Neural cell (in vitro differentiated cells): Measurements from ENCODE around the gene SGPP1. TPM values are rescaled to one million over a fixed set of nuclear protein-coding genes. Genes with fewer than 3 reads are reported as not detected.

ENCODE experiments used
- H2AFZ ChIP-seq: fragments of 200-600, 300-800 bp; sonication (generic), shearing (Covaris generic); 2 replicates; pipeline ENCODE4 v1.6.0; 2014; ENCODE audit warnings: low read depth, mild to moderate bottlenecking, antibody characterized with exemption, low read length, moderate library complexity
- H3F3A ChIP-seq: fragments of 200-600 bp; shearing (Covaris generic); 2 replicates; pipeline ENCODE4 v1.6.1; 2016; ENCODE audit warnings: mild to moderate bottlenecking, moderate library complexity, mixed read lengths, antibody characterized with exemption, low read length; ENCODE audit not compliant: insufficient read depth, poor library complexity, severe bottlenecking
- H3K27ac ChIP-seq: fragments of 200-600, 300-800 bp; sonication (generic), shearing (Covaris generic); 2 replicates; pipeline ENCODE4 v1.5.1; 2014; ENCODE audit warnings: mild to moderate bottlenecking, low read length, moderate library complexity
- H3K27me3 ChIP-seq: fragments of 300-800, 200-600 bp; sonication (generic), shearing (Covaris generic); 2 replicates; pipeline ENCODE4 v1.6.0; 2014; ENCODE audit warnings: mild to moderate bottlenecking, low read depth, low read length, moderate library complexity; ENCODE audit not compliant: insufficient read depth
- H3K36me3 ChIP-seq: fragments of 300-800, 200-600 bp; sonication (generic), shearing (Covaris generic); 2 replicates; pipeline ENCODE4 v1.5.1; 2014; ENCODE audit warnings: mild to moderate bottlenecking, antibody characterized with exemption, low read length, moderate library complexity; ENCODE audit not compliant: insufficient read depth
- H3K4me2 ChIP-seq: fragments of 300-800, 200-600 bp; sonication (generic), shearing (Covaris generic); 2 replicates; pipeline ENCODE4 v1.6.0; 2014; ENCODE audit warnings: mild to moderate bottlenecking, low read length
- H3K4me3 ChIP-seq: fragments of 300-800, 200-600 bp; sonication (generic), shearing (Covaris generic); 2 replicates; pipeline ENCODE4 v1.5.1; 2014; ENCODE audit warnings: mild to moderate bottlenecking, low read length, moderate library complexity
- H3K79me2 ChIP-seq: fragments of 200-600 bp; shearing (Covaris generic); replicated peaks from 2 replicates; pipeline ENCODE4 v1.6.0; 2014; ENCODE audit warnings: mild to moderate bottlenecking, low read length, moderate library complexity; ENCODE audit not compliant: insufficient read depth
- H3K9ac ChIP-seq: fragments of 300-800, 200-600 bp; sonication (generic), shearing (Covaris generic); 2 replicates; pipeline ENCODE4 v1.6.1; 2016; ENCODE audit warnings: mild to moderate bottlenecking, low read length, mixed read lengths
- H3K9me2 ChIP-seq: fragments of 200-600 bp; shearing (Covaris generic); 2 replicates; pipeline ENCODE4 v1.6.1; 2016; ENCODE audit warnings: mild to moderate bottlenecking, low read length, mixed read lengths; ENCODE audit not compliant: insufficient read depth
- H3K9me3 ChIP-seq: fragments of 200-600, 300-800 bp; sonication (generic), shearing (Covaris generic); 2 replicates; pipeline ENCODE4 v1.6.1; 2016; ENCODE audit warnings: mild to moderate bottlenecking, mixed run types, low read length, moderate library complexity, mixed read lengths
- H4K20me1 ChIP-seq: fragments of 200-600 bp; shearing (Covaris generic); 2 replicates; pipeline ENCODE4 v1.6.1; 2016; ENCODE audit warnings: mild to moderate bottlenecking, mixed run types; ENCODE audit not compliant: insufficient read depth
- CTCF ChIP-seq: fragments of 450-650 bp; IDR thresholded peaks from 2 replicates; pipeline ENCODE4 v1.5.1; 2014; ENCODE audit warnings: antibody characterized with exemption, mild to moderate bottlenecking, moderate library complexity; ENCODE audit not compliant: poor library complexity, severe bottlenecking
- EP300 ChIP-seq: fragments of 450-650 bp; conservative IDR thresholded peaks from 2 replicates; pipeline ENCODE4 v1.6.1; 2014; ENCODE audit warnings: antibody characterized with exemption, mild to moderate bottlenecking, moderate library complexity; ENCODE audit not compliant: poor library complexity, severe bottlenecking
- EZH2 ChIP-seq: fragments of 200-600, 300-800 bp; shearing (Covaris generic), sonication (generic); IDR thresholded peaks from 2 replicates; pipeline ENCODE4 v1.6.1; 2014; ENCODE audit warnings: antibody characterized with exemption, low read length, borderline replicate concordance, mild to moderate bottlenecking; ENCODE audit not compliant: insufficient read depth, poor library complexity, severe bottlenecking
- MXI1 ChIP-seq: fragments of 450-650 bp; conservative IDR thresholded peaks from 2 replicates; pipeline ENCODE4 v1.6.1; 2014; ENCODE audit warnings: antibody characterized with exemption, mild to moderate bottlenecking; ENCODE audit not compliant: poor library complexity, severe bottlenecking
- POLR2AphosphoS5 ChIP-seq: IDR thresholded peaks from 2 replicates; pipeline ENCODE4 v1.6.1; 2012
- RAD21 ChIP-seq: fragments of 450-650 bp; conservative IDR thresholded peaks from 2 replicates; pipeline ENCODE4 v1.6.1; 2014; ENCODE audit warnings: antibody characterized with exemption, mild to moderate bottlenecking, moderate library complexity
- SMC3 ChIP-seq: fragments of 450-650 bp; conservative IDR thresholded peaks from 2 replicates; pipeline ENCODE4 v1.6.1; 2014; ENCODE audit warnings: antibody characterized with exemption, mild to moderate bottlenecking, moderate library complexity; ENCODE audit not compliant: poor library complexity
- TAF1 ChIP-seq: IDR thresholded peaks from 2 replicates; pipeline ENCODE4 v1.6.1; 2012; ENCODE audit warnings: low read depth
- polyA plus RNA-seq: library from polyadenylated mRNA; depleted of rRNA; stranded (reverse); fragments of >200 nt; gene quantifications from 2 replicates; pipeline ENCODE4 v1.2.3, GENCODE V29; 2014

The SGPP1 gene
- polyA plus RNA-seq, 1 donor from 2014 or later, result 17.7 TPM

GRCh38 chr14:63717702-63718101 lies 10.2 kb downstream of the SGPP1 start:
- TF ChIP-seq MXI1, result no peak
- no peak for TF ChIP-seq SMC3
- TF ChIP-seq CTCF, result no peak
- TF ChIP-seq POLR2AphosphoS5, result no peak
- TF ChIP-seq TAF1, result no peak
- H4K20me1 ChIP-seq, result no peaks in the 10 kb centered on the region
- H3K27me3 ChIP-seq, result no peaks in the 10 kb centered on the region
- H3F3A ChIP-seq, result no peaks in the 10 kb centered on the region
- H2AFZ ChIP-seq, result no peak overlapping the region
- no peak overlapping the region for H3K4me3 ChIP-seq
- no peaks in the 10 kb centered on the region for H3K9me3 ChIP-seq
- no peak overlapping the region for H3K27ac ChIP-seq
- H3K4me2 ChIP-seq, result no peak overlapping the region
- no peaks in the 10 kb centered on the region for H3K9me2 ChIP-seq
- no peak overlapping the region for H3K9ac ChIP-seq
- H3K36me3 ChIP-seq, result no peaks in the 10 kb centered on the region
- H3K79me2 ChIP-seq, result peaks cover 5% of the 10 kb centered on the region

- H3K27ac ChIP-seq, result no peak overlapping the region
- peaks cover 5% of the 10 kb centered on the region for H3K79me2 ChIP-seq
- H3K4me2 ChIP-seq, result no peak overlapping the region
Measured at GRCh38 chr14:63715360-63715759, 12.5 kb downstream of the SGPP1 start.

GRCh38 chr14:63713764-63714163 lies 14.1 kb downstream of the SGPP1 start:
- Histone ChIP-seq H3K4me2 (no peak overlapping the region), H3K36me3 (no peaks in the 10 kb centered on the region), H3K79me2 (peaks cover 5% of the 10 kb centered on the region), H3F3A (no peaks in the 10 kb centered on the region), H4K20me1 (no peaks in the 10 kb centered on the region), H3K4me3 (no peak overlapping the region), H3K27ac (no peak overlapping the region), H3K27me3 (no peaks in the 10 kb centered on the region), H3K9me2 (no peaks in the 10 kb centered on the region), H3K9me3 (no peaks in the 10 kb centered on the region), H2AFZ (no peak overlapping the region), H3K9ac (no peak overlapping the region)
- TF ChIP-seq POLR2AphosphoS5 (no peak), EZH2 (no peak), EP300 (no peak), SMC3 (no peak)

More at GRCh38 chr14:63715360-63715759, 12.5 kb downstream of the SGPP1 start:
- H2AFZ ChIP-seq, result no peak overlapping the region
- no peaks in the 10 kb centered on the region for H3K9me3 ChIP-seq
- no peaks in the 10 kb centered on the region for H4K20me1 ChIP-seq
- H3K9ac ChIP-seq, result no peak overlapping the region
- no peaks in the 10 kb centered on the region for H3K36me3 ChIP-seq
- no peak overlapping the region for H3K4me3 ChIP-seq
- no peak for TF ChIP-seq SMC3
- TF ChIP-seq EZH2, result no peak
- no peak for TF ChIP-seq POLR2AphosphoS5
- no peak for TF ChIP-seq CTCF
- no peak for TF ChIP-seq RAD21
- TF ChIP-seq TAF1, result no peak
- TF ChIP-seq MXI1, result no peak
- H3K9me2 ChIP-seq, result no peaks in the 10 kb centered on the region
- H3F3A ChIP-seq, result no peaks in the 10 kb centered on the region
- no peaks in the 10 kb centered on the region for H3K27me3 ChIP-seq
